ENCODE measurements around the gene NMT1. TPM values are rescaled to one million over a fixed set of nuclear protein-coding genes. Genes with fewer than 3 reads are reported as not detected.
"Not testable (repeated sequence)": the region's sequence is repeated elsewhere in the genome, so short reads cannot be mapped to it uniquely, and the experiment has no call there.

The NMT1 gene
- total and polyA plus RNA-seq, 2 experiments from 2014 or later = 71.2 to 126 TPM

GRCh38 chr17:45123930-45124796, 63.0 kb downstream of the NMT1 start:
- H4K20me1 ChIP-seq (ENCODE audit: insufficient read depth, poor library complexity, severe bottlenecking) = no peaks in the 10 kb centered on the region
- no peaks in the 10 kb centered on the region for H3K9me3 ChIP-seq (ENCODE audit: low read depth)
- DNase-seq (ENCODE audit: low spot score) = peak; percentile 90
- no peak overlapping the region for H3K4me3 ChIP-seq
- TF ChIP-seq EZH2phosphoT487 (IDR thresholded peaks at IDR 0.05; ENCODE audit: low read depth, severe bottlenecking, unreplicated experiment) = no peak
- WGBS (ENCODE audit: low lambda C conversion rate, missing lambda C conversion rate) = 75% methylated on average over 14 of the region's 15 CpGs
- no peaks in the 10 kb centered on the region for H3K9me2 ChIP-seq (replicated peaks; ENCODE audit: insufficient read depth)
- no peaks in the 10 kb centered on the region for H3K36me3 ChIP-seq (replicated peaks; ENCODE audit: insufficient read depth, low read depth)
- peak overlapping the region; percentile 95 for H3K27ac ChIP-seq
- no peak overlapping the region for H2AFZ ChIP-seq
- H3K79me2 ChIP-seq = peaks cover 59% of the 10 kb centered on the region
- H3K4me1 ChIP-seq (ENCODE audit: insufficient read depth) = peaks cover 51% of the 10 kb centered on the region
- no peaks in the 10 kb centered on the region for H3K27me3 ChIP-seq
- peak overlapping the region; percentile 25 for H3K4me2 ChIP-seq

GRCh38 chr17:45124797-45125122, 63.6 kb downstream of the NMT1 start:
- H3K9me2 ChIP-seq (replicated peaks; ENCODE audit: insufficient read depth); H4K20me1 ChIP-seq (ENCODE audit: insufficient read depth, poor library complexity, severe bottlenecking); H3K4me3 ChIP-seq; H3K27me3 ChIP-seq; H2AFZ ChIP-seq; DNase-seq (ENCODE audit: low spot score); H3K9me3 ChIP-seq (ENCODE audit: low read depth); H3K36me3 ChIP-seq (replicated peaks; ENCODE audit: insufficient read depth, low read depth): not testable (repeated sequence)
- WGBS (ENCODE audit: low lambda C conversion rate, missing lambda C conversion rate) = 74% methylated on average over 5 of the region's 5 CpGs
- H3K4me2 ChIP-seq = peak overlapping the region; percentile 25
- H3K27ac ChIP-seq = peak overlapping the region; percentile 95
- peaks cover 61% of the 10 kb centered on the region for H3K79me2 ChIP-seq
- H3K4me1 ChIP-seq (ENCODE audit: insufficient read depth) = peaks cover 56% of the 10 kb centered on the region

GRCh38 chr17:45125509-45125908, 64.4 kb downstream of the NMT1 start:
- Histone ChIP-seq H3K36me3 (replicated peaks; ENCODE audit: insufficient read depth, low read depth) (no peaks in the 10 kb centered on the region), H3K9me2 (replicated peaks; ENCODE audit: insufficient read depth) (no peaks in the 10 kb centered on the region), H3K4me2 (no peak overlapping the region), H3K27me3 (no peaks in the 10 kb centered on the region), H4K20me1 (ENCODE audit: insufficient read depth, poor library complexity, severe bottlenecking) (no peaks in the 10 kb centered on the region), H3K79me2 (peaks cover 66% of the 10 kb centered on the region), H3K9me3 (ENCODE audit: low read depth) (no peaks in the 10 kb centered on the region), H3K4me3 (no peak overlapping the region), H3K4me1 (ENCODE audit: insufficient read depth) (peaks cover 64% of the 10 kb centered on the region), H3K27ac (peak overlapping the region; percentile 95), H2AFZ (no peak overlapping the region)
- TF ChIP-seq EZH2 (IDR thresholded peaks at IDR 0.05; ENCODE audit: borderline replicate concordance) = no peak
- TF ChIP-seq EZH2phosphoT487 (IDR thresholded peaks at IDR 0.05; ENCODE audit: low read depth, severe bottlenecking, unreplicated experiment) = no peak
- TF ChIP-seq CTCF (IDR thresholded peaks at IDR 0.05; ENCODE audit: poor library complexity) = no peak
- WGBS (ENCODE audit: low lambda C conversion rate, missing lambda C conversion rate) = 99% methylated on average over 8 of the region's 8 CpGs
- no peak for DNase-seq (ENCODE audit: low spot score)

DNA sequence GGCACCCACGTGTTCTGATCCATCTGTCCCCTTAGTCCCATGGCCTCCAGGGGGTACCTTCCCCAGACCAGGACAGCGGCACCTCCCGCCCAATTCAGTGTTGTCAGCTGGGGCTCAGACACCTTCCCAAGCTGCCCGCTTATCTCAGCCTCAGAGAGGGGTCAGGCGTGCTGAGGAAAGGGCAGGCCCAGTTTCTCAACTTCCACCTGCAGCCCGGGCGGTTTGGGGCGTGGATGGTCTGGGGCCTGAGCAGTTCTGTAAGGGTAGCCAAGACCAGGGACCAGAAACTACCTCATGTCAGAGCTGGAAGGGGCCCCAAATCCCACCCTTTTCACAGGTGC, 66.1 kb downstream of the NMT1 start:
- 81% methylated on average over 7 of the region's 8 CpGs for WGBS (ENCODE audit: low lambda C conversion rate, missing lambda C conversion rate)
- Histone ChIP-seq H4K20me1 (ENCODE audit: insufficient read depth, poor library complexity, severe bottlenecking) (no peaks in the 10 kb centered on the region), H3K27me3 (no peaks in the 10 kb centered on the region), H3K9me3 (ENCODE audit: low read depth) (no peaks in the 10 kb centered on the region), H3K4me2 (peak overlapping the region; percentile 56), H2AFZ (no peak overlapping the region), H3K27ac (peak overlapping the region; percentile 100), H3K4me1 (ENCODE audit: insufficient read depth) (peaks cover 76% of the 10 kb centered on the region), H3K4me3 (no peak overlapping the region), H3K36me3 (replicated peaks; ENCODE audit: insufficient read depth, low read depth) (no peaks in the 10 kb centered on the region), H3K9me2 (replicated peaks; ENCODE audit: insufficient read depth) (no peaks in the 10 kb centered on the region), H3K79me2 (peaks cover 79% of the 10 kb centered on the region)
- TF ChIP-seq EZH2 (IDR thresholded peaks at IDR 0.05; ENCODE audit: borderline replicate concordance) = no peak
- no peak for TF ChIP-seq EZH2phosphoT487 (IDR thresholded peaks at IDR 0.05; ENCODE audit: low read depth, severe bottlenecking, unreplicated experiment)
- TF ChIP-seq CTCF (IDR thresholded peaks at IDR 0.05; ENCODE audit: poor library complexity) = no peak
- peak; percentile 55 for DNase-seq (ENCODE audit: low spot score)
